Esophagus squamous epithelium (tissue), 5 donors: ENCODE results near the gene EVC2. TPM values are rescaled to one million over a fixed set of nuclear protein-coding genes. Genes with fewer than 3 reads are reported as not detected.

Experiments
- DNase-seq: peaks from one replicate; lab custom pipeline; 2025; lab: John Stamatoyannopoulos, UW
- H3K27ac ChIP-seq, 4 donors: fragments of 200-600 bp; sonication (generic); one replicate each; pipeline ENCODE4 v1.5.1; 2016 to 2019; ENCODE audit warnings: mild to moderate bottlenecking in 1 of 4
- H3K27me3 ChIP-seq, 4 donors: fragments of 200-600 bp; sonication (generic); 1 replicate in 3 of 4; 2 replicates in 1 of 4; pipeline versions ENCODE4 v1.5.1 to v1.6.0; 2017 to 2021; ENCODE audit warnings: antibody characterized with exemption in 1 of 4
- H3K36me3 ChIP-seq, 3 donors: fragments of 200-600 bp; sonication (generic); one replicate each; pipeline ENCODE4 v1.5.1; 2016 to 2019
- H3K4me1 ChIP-seq, 3 donors: fragments of 200-600 bp; sonication (generic); one replicate each; pipeline ENCODE4 v1.5.1; 2017 to 2019
- H3K4me3 ChIP-seq, 4 donors: fragments of 200-600 bp; sonication (generic); 1 replicate in 3 of 4; 2 replicates in 1 of 4; pipeline ENCODE4 v1.5.1; 2016 to 2019; ENCODE audit warnings: mild to moderate bottlenecking in 2 of 4, moderate library complexity in 1 of 4
- H3K9me3 ChIP-seq, 3 donors: fragments of 200-600 bp; sonication (generic); one replicate each; pipeline ENCODE4 v1.5.1; 2016 to 2019
- CTCF ChIP-seq, 6 experiments: fragments of 450-650 bp in 4 of 6; fragments of 200-600 bp in 2 of 6; sonication (generic) in 2 of 6; IDR thresholded peaks; one replicate each; pipeline ENCODE4 v1.5.1; 2016 to 2019; ENCODE audit warnings: antibody characterized with exemption in 6 of 6, mild to moderate bottlenecking in 4 of 6, moderate library complexity in 4 of 6
- POLR2A ChIP-seq, 4 donors: fragments of 450-650 bp; IDR thresholded peaks; one replicate each; pipeline ENCODE4 v1.6.1; 2017; ENCODE audit warnings: antibody characterized with exemption in 4 of 4, mild to moderate bottlenecking in 4 of 4, moderate library complexity in 3 of 4
- WGBS, 2 donors: methylation state at CpG; one replicate each; pipeline ENCODE4 v1.1.5; 2018; 5-methylcytosine and 5-hydroxymethylcytosine counted together
- intact Hi-C: fragments of 100-400 bp; cut with DNase I; formaldehyde crosslinking; loops from one replicate; pipeline ENCODE4 v1.15.0; 2022
- total RNA-seq, 4 donors: library from RNA; depleted of rRNA; stranded (reverse); fragments of >200 nt; gene quantifications; one replicate each; pipeline ENCODE4 v1.1.0, GENCODE V29; 2016
- donor health status: DM: yes; HTN: yes; CAD: no.

EVC2 gene
- total RNA-seq, 4 donors from 2014 or later = 5.0 to 12.6 (median 5.1) TPM

GRCh38 chr4:5717449-5718158 is 9.2 kb upstream of the EVC2 start:
- intact Hi-C loops = no loop called here
- H3K36me3 ChIP-seq = peaks cover 0 to 21% (median 0%) of the 10 kb centered on the region in 3 donors
- TF ChIP-seq CTCF (IDR thresholded peaks at IDR 0.05) = no peak
- TF ChIP-seq POLR2A (IDR thresholded peaks at IDR 0.05) = no peak
- H3K9me3 ChIP-seq = peaks cover 0 to 7% (median 0%) of the 10 kb centered on the region in 3 donors
- 87 to 92% methylated on average over 4 of the region's 4 CpGs for WGBS, 2 donors
- no peaks in the 10 kb centered on the region for H3K27me3 ChIP-seq
- DNase-seq = no peak
- H3K4me1 ChIP-seq = peaks cover 0 to 4% (median 0%) of the 10 kb centered on the region in 3 donors
- no peak overlapping the region for H3K27ac ChIP-seq
- H3K4me3 ChIP-seq = no peak overlapping the region

GRCh38 chr4:5716391-5716790 is 8.0 kb upstream of the EVC2 start:
- Histone ChIP-seq H3K36me3 (peaks cover 0 to 21% (median 0%) of the 10 kb centered on the region in 3 donors), H3K4me3 (no peak overlapping the region), H3K4me1 (peaks cover 5 to 16% (median 9%) of the 10 kb centered on the region in 3 donors), H3K27me3 (no peaks in the 10 kb centered on the region), H3K27ac (no peak overlapping the region), H3K9me3 (peaks cover 0 to 7% (median 0%) of the 10 kb centered on the region in 3 donors)
- 60 to 79% methylated on average over 2 of the region's 2 CpGs for WGBS, 2 donors
- TF ChIP-seq CTCF (IDR thresholded peaks at IDR 0.05) = no peak
- no peak for TF ChIP-seq POLR2A (IDR thresholded peaks at IDR 0.05)
- DNase-seq = no peak
- intact Hi-C loops = no loop called here

GRCh38 chr4:5715357-5715756 is 7.0 kb upstream of the EVC2 start:
- WGBS, 2 donors = 39 to 50% methylated on average over 2 of the region's 2 CpGs
- Histone ChIP-seq H3K27ac (no peak overlapping the region), H3K4me3 (no peak overlapping the region), H3K4me1 (peaks cover 6 to 22% (median 11%) of the 10 kb centered on the region in 3 donors), H3K27me3 (no peaks in the 10 kb centered on the region), H3K36me3 (peaks cover 0 to 13% (median 0%) of the 10 kb centered on the region in 3 donors), H3K9me3 (peaks cover 0 to 7% (median 0%) of the 10 kb centered on the region in 3 donors)
- intact Hi-C loops = no loop called here
- TF ChIP-seq POLR2A (IDR thresholded peaks at IDR 0.05) (no peak), CTCF (IDR thresholded peaks at IDR 0.05) (no peak)
- DNase-seq = no peak

- H3K4me3 ChIP-seq = no peak overlapping the region
- intact Hi-C loops = no loop called here
- 80 to 82% methylated on average over 6 of the region's 6 CpGs for WGBS, 2 donors
- peaks cover 0 to under 1% (median 0%) of the 10 kb centered on the region in 4 donors for H3K27me3 ChIP-seq
- DNase-seq = no peak
- TF ChIP-seq CTCF (IDR thresholded peaks at IDR 0.05) = no peak
- no peak for TF ChIP-seq POLR2A (IDR thresholded peaks at IDR 0.05)
- no peak overlapping the region for H3K27ac ChIP-seq
- H3K4me1 ChIP-seq = peaks cover 8 to 37% (median 17%) of the 10 kb centered on the region in 3 donors
- H3K9me3 ChIP-seq = peaks cover 0 to 7% (median 0%) of the 10 kb centered on the region in 3 donors
- peaks cover 0 to under 1% (median 0%) of the 10 kb centered on the region in 3 donors for H3K36me3 ChIP-seq
These were observed 5.5 kb upstream of the EVC2 start for GRCh38 chr4:5713861-5714260.

DNA sequence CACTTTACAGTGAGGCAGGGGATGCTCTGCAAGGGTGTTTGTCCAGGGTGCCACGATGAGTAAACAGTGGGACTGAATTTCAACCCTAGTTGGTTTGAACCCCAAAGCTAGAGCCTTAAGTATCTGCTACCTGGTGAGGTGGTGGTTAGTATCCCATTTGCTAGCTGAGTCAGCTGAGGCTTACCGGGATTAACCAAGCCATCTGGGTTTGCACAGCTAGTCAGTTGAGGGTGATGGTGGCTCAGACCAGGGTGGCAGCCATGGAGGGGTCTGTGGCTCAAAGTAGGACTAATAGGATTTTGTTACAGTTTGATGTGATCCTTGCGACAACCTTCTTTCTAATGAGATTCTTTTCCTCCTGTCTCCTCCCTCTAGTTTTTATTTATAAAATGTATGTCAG is 4.6 kb upstream of the EVC2 start:
- H3K4me1 ChIP-seq = peaks cover 16 to 47% (median 19%) of the 10 kb centered on the region in 3 donors
- H3K9me3 ChIP-seq = peaks cover 0 to 7% (median 0%) of the 10 kb centered on the region in 3 donors
- H3K4me3 ChIP-seq = no peak overlapping the region
- intact Hi-C loops = no loop called here
- WGBS, 2 donors = 86 to 94% methylated on average over 2 to 3 of the region's 3 CpGs
- peaks cover 0 to 10% (median 0%) of the 10 kb centered on the region in 4 donors for H3K27me3 ChIP-seq
- no peaks in the 10 kb centered on the region for H3K36me3 ChIP-seq
- no peak overlapping the region for H3K27ac ChIP-seq
- TF ChIP-seq POLR2A (IDR thresholded peaks at IDR 0.05) (no peak), CTCF (IDR thresholded peaks at IDR 0.05) (no peak)
- DNase-seq = no peak
